HL-60/S4 treated with retinoic acid at 250 ng/mL for 4 days and 3 days (cell line): ENCODE results near the gene SKOR1.

Experiments
- in situ Hi-C: fragments of 300-500 bp; cut with MboI; formaldehyde crosslinking; loops from 2 replicates; pipeline ENCODE4 v1.7.0; 2022; ENCODE audit warnings: low sequenced_read_pairs

The SKOR1 gene

GRCh38 chr15:67878712-67879206 lies 53.5 kb downstream of the SKOR1 start:
- in situ Hi-C loops, result no loop called here

GRCh38 chr15:67879440-67880129 lies 54.3 kb downstream of the SKOR1 start:
- in situ Hi-C loops, result no loop called here

DNA sequence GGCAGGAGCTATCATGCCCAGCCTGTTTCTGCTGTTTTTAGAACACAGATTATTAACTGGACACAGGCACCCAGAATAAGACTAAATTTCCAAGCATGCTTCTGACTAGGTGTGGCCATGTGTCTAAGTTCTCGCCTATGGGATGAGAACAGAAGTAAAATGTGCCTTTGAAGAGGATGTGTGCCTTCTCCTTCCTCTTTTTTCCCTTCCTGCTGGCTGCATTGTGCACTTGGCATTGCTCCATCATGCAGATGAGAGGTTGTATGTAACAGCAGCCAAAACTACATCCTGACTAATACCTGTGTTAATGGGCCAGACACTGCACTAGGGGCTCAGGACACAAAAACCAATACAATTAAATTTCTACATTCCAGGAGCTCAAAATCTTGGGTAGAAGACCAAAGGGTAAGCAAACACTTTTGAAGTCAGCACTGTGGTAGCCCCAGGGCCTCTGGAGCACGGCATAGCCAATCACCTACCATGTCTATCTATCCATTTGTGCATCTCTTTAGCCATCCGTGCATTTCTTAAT lies 55.4 kb downstream of the SKOR1 start:
- in situ Hi-C loops, result no loop called here

- in situ Hi-C loops, result no loop called here
These were observed 57.4 kb downstream of the SKOR1 start for GRCh38 chr15:67882487-67883233.

DNA sequence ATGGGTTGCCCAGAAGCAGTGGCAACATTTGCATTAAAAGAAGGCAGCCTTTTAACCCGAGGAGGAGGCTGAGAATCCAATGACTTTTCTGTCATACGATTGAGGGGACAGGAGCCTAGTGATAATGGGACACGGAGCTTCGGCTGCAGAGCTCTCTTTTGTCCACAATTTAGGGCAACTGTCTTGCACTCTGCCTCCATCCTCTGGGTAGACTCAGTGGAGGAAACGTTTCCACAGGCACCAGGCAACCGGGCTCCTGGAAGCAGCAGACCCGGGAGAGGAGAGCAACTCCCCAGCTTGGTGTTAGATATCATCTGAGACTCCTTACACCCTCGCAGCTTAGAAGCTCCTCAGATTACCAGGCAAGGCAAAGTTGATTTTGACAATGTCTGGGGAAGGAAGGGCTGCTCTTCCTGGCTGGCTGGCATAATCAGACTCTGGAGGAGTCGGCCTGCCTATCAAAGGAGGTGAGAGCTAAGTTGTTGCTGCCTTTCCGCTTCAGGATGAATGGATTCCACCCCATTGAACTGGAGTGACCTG lies 58.0 kb downstream of the SKOR1 start:
- in situ Hi-C loops, result no loop called here

DNA sequence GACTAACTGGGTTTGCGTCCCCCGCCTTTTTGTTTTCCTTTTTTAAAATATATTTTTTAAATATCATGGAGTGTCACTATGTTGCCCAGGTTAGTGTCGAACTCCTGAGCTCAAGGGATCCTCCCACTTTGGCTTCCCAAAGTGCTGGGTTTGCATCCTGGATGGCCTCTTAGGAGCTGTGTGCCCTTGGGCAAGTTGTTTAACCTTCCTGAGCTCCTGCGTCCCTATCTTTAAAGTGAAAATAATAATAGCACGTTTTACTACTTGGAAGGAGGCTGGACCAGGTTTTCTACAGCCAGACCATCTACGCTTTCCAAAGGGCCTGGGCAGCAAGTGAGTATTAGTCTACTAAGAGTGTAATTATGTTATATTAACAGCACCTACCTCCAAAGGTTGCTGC lies 58.7 kb downstream of the SKOR1 start:
- in situ Hi-C loops, result no loop called here
